Measurements from ENCODE around the gene CELF3. TPM values are rescaled to one million over a fixed set of nuclear protein-coding genes. Genes with fewer than 3 reads are reported as not detected.

CELF3 gene
- total RNA-seq, 2 experiments from 2014 or later: not detected

DNA sequence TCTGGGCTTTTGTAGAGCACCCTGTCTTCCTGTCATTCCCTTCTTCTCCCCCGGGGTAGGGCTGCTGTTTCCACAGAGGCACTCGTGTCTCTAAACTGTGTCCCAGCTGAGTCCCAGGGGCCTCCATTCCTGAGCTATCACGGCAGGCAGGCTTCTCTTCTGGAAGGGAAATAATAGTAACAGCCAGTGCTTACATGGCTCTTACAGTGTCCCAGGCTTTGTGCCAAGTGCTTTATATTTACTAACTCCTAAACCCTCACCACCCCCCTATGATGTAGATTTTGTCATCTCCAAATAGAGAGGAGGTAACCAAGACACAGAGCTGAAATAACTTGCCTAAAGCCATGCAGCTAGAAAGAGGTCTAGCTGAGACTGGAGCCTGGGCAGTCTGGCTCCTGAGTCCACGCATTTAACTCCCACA is 1.4 kb upstream of the CELF3 start:
- Mint-ChIP-seq H3K4me1 (ENCODE audit: low read depth) (peaks cover 34% of the 10 kb centered on the region), H3K9me3 (no peaks in the 10 kb centered on the region), H3K4me3 (no peak overlapping the region), H3K36me3 (ENCODE audit: low read depth) (no peaks in the 10 kb centered on the region), H3K27ac (no peak overlapping the region), H3K27me3 (peaks cover 92% of the 10 kb centered on the region)
- ChIA-PET POLR2A (no interaction called here), CTCF (no interaction called here)
- intact Hi-C loops (cut with DNase I, micrococcal nuclease): no loop called here
- no peak for TF ChIP-seq CTCF (IDR thresholded peaks at IDR 0.05)
- Histone ChIP-seq H3K36me3 (ENCODE audit: insufficient read depth, low read length) (no peaks in the 10 kb centered on the region), H3K27me3 (ENCODE audit: control insufficient read depth in 1 of 2, insufficient read depth in 2 of 2, low read length in 2 of 2) (peaks cover 48 to 56% of the 10 kb centered on the region in 2 experiments), H3K27ac (ENCODE audit: low read depth in 1 of 2, low read length in 2 of 2) (no peak overlapping the region), H3K9me3 (ENCODE audit: control insufficient read depth in 1 of 2, insufficient read depth in 1 of 2, low read length in 2 of 2) (peaks cover 0 to 5% of the 10 kb centered on the region in 2 experiments), H3K4me1 (ENCODE audit: insufficient read depth, low read length) (peaks cover 25% of the 10 kb centered on the region), H3K4me3 (ENCODE audit: low read length) (no peak overlapping the region)
- ATAC-seq (ENCODE audit: poor library complexity) (no peak), DNase-seq (no peak)

GRCh38 chr1:151716405-151716762 is 219 bp downstream of the CELF3 start:
- Histone ChIP-seq H3K9me3 (ENCODE audit: control insufficient read depth in 1 of 2, insufficient read depth in 1 of 2, low read length in 2 of 2) (peaks cover 0 to 5% of the 10 kb centered on the region in 2 experiments), H3K4me3 (ENCODE audit: low read length) (no peak overlapping the region), H3K4me1 (ENCODE audit: insufficient read depth, low read length) (peaks cover 18% of the 10 kb centered on the region), H3K36me3 (ENCODE audit: insufficient read depth, low read length) (no peaks in the 10 kb centered on the region), H3K27me3 (ENCODE audit: control insufficient read depth in 1 of 2, insufficient read depth in 2 of 2, low read length in 2 of 2) (peaks cover 43 to 48% of the 10 kb centered on the region in 2 experiments), H3K27ac (ENCODE audit: low read depth in 1 of 2, low read length in 2 of 2) (no peak overlapping the region)
- no peak for TF ChIP-seq CTCF (IDR thresholded peaks at IDR 0.05)
- ChIA-PET POLR2A (no interaction called here), CTCF (no interaction called here)
- no peak overlapping the region for H3K4me3 Mint-ChIP-seq
- H3K9me3 Mint-ChIP-seq: no peaks in the 10 kb centered on the region
- no peaks in the 10 kb centered on the region for H3K36me3 Mint-ChIP-seq (ENCODE audit: low read depth)
- intact Hi-C loops (cut with DNase I, micrococcal nuclease): no loop called here
- H3K27ac Mint-ChIP-seq: no peak overlapping the region
- ATAC-seq (ENCODE audit: poor library complexity) (no peak), DNase-seq (no peak)
- H3K27me3 Mint-ChIP-seq: peaks cover 87% of the 10 kb centered on the region
- peaks cover 23% of the 10 kb centered on the region for H3K4me1 Mint-ChIP-seq (ENCODE audit: low read depth)

DNA sequence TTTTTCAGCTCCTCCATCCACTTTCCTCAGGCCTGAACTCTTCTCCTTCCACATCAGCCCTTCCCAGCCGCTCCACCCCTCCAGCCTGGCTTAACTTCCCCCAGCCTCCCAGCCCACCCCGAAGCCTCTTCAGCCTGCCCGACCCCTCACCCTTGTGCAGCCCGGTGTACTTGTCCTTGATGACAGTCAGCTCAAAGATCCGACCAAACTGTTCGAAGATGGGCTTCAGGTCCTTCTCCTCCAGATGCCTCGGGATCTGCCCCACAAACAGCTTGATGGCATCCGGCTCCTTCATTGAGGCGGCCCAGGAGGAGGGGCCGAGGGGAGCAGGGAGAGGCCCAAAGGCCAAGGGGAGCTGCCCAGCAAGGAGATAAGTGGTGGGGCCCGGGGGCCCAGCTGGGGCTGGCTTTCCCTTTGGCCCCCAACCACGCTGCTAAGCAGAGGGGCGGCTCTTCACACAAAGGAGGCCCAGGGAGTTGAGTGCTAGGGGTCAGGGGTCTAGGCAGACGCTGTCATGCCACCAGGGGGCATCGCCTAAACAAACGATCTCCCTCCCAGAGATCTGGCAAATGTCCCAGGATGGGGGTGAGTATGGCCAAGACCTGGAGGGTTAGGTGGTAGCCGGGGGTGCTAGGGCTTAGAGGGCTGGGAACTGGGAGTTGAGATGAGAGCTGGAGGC is 738 bp downstream of the CELF3 start:
- Mint-ChIP-seq H3K27ac (no peak overlapping the region), H3K9me3 (no peaks in the 10 kb centered on the region), H3K4me1 (ENCODE audit: low read depth) (peaks cover 19% of the 10 kb centered on the region), H3K36me3 (ENCODE audit: low read depth) (no peaks in the 10 kb centered on the region), H3K27me3 (peaks cover 84% of the 10 kb centered on the region), H3K4me3 (no peak overlapping the region)
- peaks cover 43 to 48% of the 10 kb centered on the region in 2 experiments for H3K27me3 ChIP-seq (ENCODE audit: control insufficient read depth in 1 of 2, insufficient read depth in 2 of 2, low read length in 2 of 2)
- H3K4me3 ChIP-seq (ENCODE audit: low read length): no peak overlapping the region
- DNase-seq: peak in 1 of 14 experiments; percentile 27
- H3K4me1 ChIP-seq (ENCODE audit: insufficient read depth, low read length): peaks cover 14% of the 10 kb centered on the region
- ATAC-seq (ENCODE audit: poor library complexity): no peak
- no peaks in the 10 kb centered on the region for H3K36me3 ChIP-seq (ENCODE audit: insufficient read depth, low read length)
- H3K27ac ChIP-seq (ENCODE audit: low read depth in 1 of 2, low read length in 2 of 2): no peak overlapping the region
- intact Hi-C loops (cut with DNase I, micrococcal nuclease): no loop called here
- peaks cover 0 to 5% of the 10 kb centered on the region in 2 experiments for H3K9me3 ChIP-seq (ENCODE audit: control insufficient read depth in 1 of 2, insufficient read depth in 1 of 2, low read length in 2 of 2)
- CTCF ChIA-PET: no interaction called here
- TF ChIP-seq CTCF (IDR thresholded peaks at IDR 0.05): no peak
- POLR2A ChIA-PET: no interaction called here
